Measurements from ENCODE around the gene TK2. TPM values are rescaled to one million over a fixed set of nuclear protein-coding genes. Genes with fewer than 3 reads are reported as not detected.

The TK2 gene
- total and polyA plus RNA-seq, 2 donors from 2014 or later = 31.0 to 44.2 TPM

- intact Hi-C loops (cut with DNase I) = no loop called here
- Histone ChIP-seq H3K9me3 (ENCODE audit: control insufficient read depth in 2 of 3, insufficient read depth in 1 of 3, low read length in 3 of 3) (no peaks in the 10 kb centered on the region), H3K36me3 (ENCODE audit: control insufficient read depth in 2 of 3, insufficient read depth in 3 of 3, low read length in 3 of 3) (peaks cover 0 to 3% (median 2%) of the 10 kb centered on the region in 3 donors), H3K27me3 (ENCODE audit: control insufficient read depth, insufficient read depth, low read length) (no peaks in the 10 kb centered on the region), H3K9ac (ENCODE audit: low read length in 3 of 3) (no peak overlapping the region), H3K4me1 (ENCODE audit: control insufficient read depth in 2 of 3, insufficient read depth in 2 of 3, low read depth in 1 of 3, low read length in 3 of 3) (peaks cover 0 to 45% (median 39%) of the 10 kb centered on the region in 3 donors), H3K27ac (ENCODE audit: low read depth in 2 of 2, low read length in 2 of 2) (peak overlapping the region in 1 of 2 donors; percentile 83), H3K4me3 (ENCODE audit: low read length in 3 of 3) (no peak overlapping the region)
- FAIRE-seq = no peak
- no peak for TF ChIP-seq CTCF (IDR thresholded peaks at IDR 0.05; ENCODE audit: borderline replicate concordance, extremely low read depth, insufficient read depth)
- DNase-seq = no peak
These were observed 39.6 kb downstream of the TK2 start for GRCh38 chr16:66510298-66510697.

DNA sequence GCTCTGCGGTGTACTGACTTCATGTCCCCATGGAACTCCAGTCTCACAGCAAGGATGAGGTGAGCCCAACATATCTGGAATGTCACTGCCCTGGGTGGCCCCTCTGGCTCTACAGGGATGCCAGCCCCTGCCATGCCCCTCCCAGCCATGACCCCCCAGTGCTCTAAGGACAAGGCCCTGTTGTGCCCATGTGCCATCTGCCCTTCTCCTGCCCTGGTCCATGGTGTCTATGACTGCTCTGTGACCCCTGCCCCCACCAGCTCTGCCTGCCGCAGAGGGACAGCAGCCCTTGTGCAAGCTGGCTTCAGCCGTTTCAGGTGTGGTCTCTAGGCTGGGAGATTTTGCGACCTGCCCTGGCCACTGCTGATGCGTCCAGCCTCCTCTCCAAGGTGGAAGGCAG lies 40.3 kb downstream of the TK2 start:
- Histone ChIP-seq H3K9me3 (ENCODE audit: control insufficient read depth in 2 of 3, insufficient read depth in 1 of 3, low read length in 3 of 3) (no peaks in the 10 kb centered on the region), H3K27me3 (ENCODE audit: control insufficient read depth, insufficient read depth, low read length) (no peaks in the 10 kb centered on the region), H3K9ac (ENCODE audit: low read length in 3 of 3) (peak overlapping the region in 1 of 3 donors; percentile 15), H3K4me3 (ENCODE audit: low read length in 3 of 3) (no peak overlapping the region), H3K27ac (ENCODE audit: low read depth in 2 of 2, low read length in 2 of 2) (peak overlapping the region; percentile 13 to 17), H3K36me3 (ENCODE audit: control insufficient read depth in 2 of 3, insufficient read depth in 3 of 3, low read length in 3 of 3) (peaks cover 0 to 3% (median 2%) of the 10 kb centered on the region in 3 donors), H3K4me1 (ENCODE audit: control insufficient read depth in 2 of 3, insufficient read depth in 2 of 3, low read depth in 1 of 3, low read length in 3 of 3) (peaks cover 0 to 45% (median 38%) of the 10 kb centered on the region in 3 donors)
- intact Hi-C loops (cut with DNase I) = no loop called here
- FAIRE-seq (no peak), DNase-seq (peak in 1 of 5 donors; percentile 61)
- no peak for TF ChIP-seq CTCF (IDR thresholded peaks at IDR 0.05; ENCODE audit: borderline replicate concordance, extremely low read depth, insufficient read depth)

- no peak for FAIRE-seq
- peaks cover 0 to 45% (median 38%) of the 10 kb centered on the region in 3 donors for H3K4me1 ChIP-seq (ENCODE audit: control insufficient read depth in 2 of 3, insufficient read depth in 2 of 3, low read depth in 1 of 3, low read length in 3 of 3)
- intact Hi-C loops (cut with DNase I) = no loop called here
These were observed 40.9 kb downstream of the TK2 start for GRCh38 chr16:66508914-66509496.

More at GRCh38 chr16:66508914-66509496, 40.9 kb downstream of the TK2 start:
- peak in 1 of 5 donors; percentile 66 for DNase-seq
- H3K9me3 ChIP-seq (ENCODE audit: control insufficient read depth in 2 of 3, insufficient read depth in 1 of 3, low read length in 3 of 3) = no peaks in the 10 kb centered on the region
- no peaks in the 10 kb centered on the region for H3K27me3 ChIP-seq (ENCODE audit: control insufficient read depth, insufficient read depth, low read length)
- no peak overlapping the region for H3K4me3 ChIP-seq (ENCODE audit: low read length in 3 of 3)
- TF ChIP-seq CTCF (IDR thresholded peaks at IDR 0.05; ENCODE audit: borderline replicate concordance, extremely low read depth, insufficient read depth) = no peak
- H3K27ac ChIP-seq (ENCODE audit: low read depth in 2 of 2, low read length in 2 of 2) = peak overlapping the region; percentile 58 to 78
- peaks cover 0 to 3% (median 2%) of the 10 kb centered on the region in 3 donors for H3K36me3 ChIP-seq (ENCODE audit: control insufficient read depth in 2 of 3, insufficient read depth in 3 of 3, low read length in 3 of 3)
- H3K9ac ChIP-seq (ENCODE audit: low read length in 3 of 3) = peak overlapping the region in 1 of 3 donors; percentile 51

All from kidney (tissue), 14 donors.